ENCODE data around the gene FARS2. TPM values are rescaled to one million over a fixed set of nuclear protein-coding genes. Genes with fewer than 3 reads are reported as not detected.

Gene FARS2
- total RNA-seq, 4 donors from 2014 or later: 8.3 to 18.5 (median 13.0) TPM

- H3K4me1 ChIP-seq: peaks cover 0 to 34% (median 16%) of the 10 kb centered on the region in 3 donors
- 37 to 80% methylated on average over 6 of the region's 6 CpGs for WGBS, 2 donors
- no peaks in the 10 kb centered on the region for H3K27me3 ChIP-seq
Observed at GRCh38 chr6:5677219-5678000, 416.1 kb downstream of the FARS2 start.

GRCh38 chr6:5679270-5679669 is 418.0 kb downstream of the FARS2 start:
- Histone ChIP-seq H3K36me3 (no peaks in the 10 kb centered on the region), H3K27me3 (no peaks in the 10 kb centered on the region), H3K4me3 (no peak overlapping the region), H3K9me3 (no peaks in the 10 kb centered on the region), H3K27ac (no peak overlapping the region), H3K4me1 (peaks cover 0 to 19% (median 2%) of the 10 kb centered on the region in 3 donors)
- no peak for TF ChIP-seq CTCF (IDR thresholded peaks at IDR 0.05)
- TF ChIP-seq POLR2A (IDR thresholded peaks at IDR 0.05): no peak
- 78 to 86% methylated on average over 2 of the region's 2 CpGs for WGBS, 2 donors
- intact Hi-C loops (cut with DNase I): no loop called here
- DNase-seq: no peak

More at GRCh38 chr6:5677219-5678000, 416.1 kb downstream of the FARS2 start:
- no peaks in the 10 kb centered on the region for H3K9me3 ChIP-seq
- H3K36me3 ChIP-seq: no peaks in the 10 kb centered on the region
- no peak for DNase-seq
- intact Hi-C loops (cut with DNase I): no loop called here
- no peak overlapping the region for H3K27ac ChIP-seq
- no peak overlapping the region for H3K4me3 ChIP-seq
- no peak for TF ChIP-seq POLR2A (IDR thresholded peaks at IDR 0.05)

- Histone ChIP-seq H3K4me1 (peaks cover 0 to 19% (median 0%) of the 10 kb centered on the region in 3 donors), H3K36me3 (no peaks in the 10 kb centered on the region), H3K9me3 (no peaks in the 10 kb centered on the region), H3K27ac (no peak overlapping the region), H3K27me3 (no peaks in the 10 kb centered on the region), H3K4me3 (no peak overlapping the region)
- no peak for DNase-seq
- intact Hi-C loops (cut with DNase I): no loop called here
- WGBS, 2 donors: 41 to 47% methylated on average over 4 of the region's 4 CpGs
- TF ChIP-seq POLR2A (IDR thresholded peaks at IDR 0.05) (no peak), CTCF (IDR thresholded peaks at IDR 0.05) (no peak)
Observed at GRCh38 chr6:5679691-5680090, 418.4 kb downstream of the FARS2 start.

GRCh38 chr6:5680095-5680494 is 418.8 kb downstream of the FARS2 start:
- intact Hi-C loops (cut with DNase I): no loop called here
- no peak for TF ChIP-seq CTCF (IDR thresholded peaks at IDR 0.05)
- TF ChIP-seq POLR2A (IDR thresholded peaks at IDR 0.05): no peak
- H3K9me3 ChIP-seq: no peaks in the 10 kb centered on the region
- no peaks in the 10 kb centered on the region for H3K27me3 ChIP-seq
- no peak overlapping the region for H3K27ac ChIP-seq
- WGBS, 2 donors: 88 to 89% methylated on average over 4 to 5 of the region's 5 CpGs
- DNase-seq: no peak
- peaks cover 0 to 19% (median 0%) of the 10 kb centered on the region in 3 donors for H3K4me1 ChIP-seq
- H3K36me3 ChIP-seq: no peaks in the 10 kb centered on the region
- no peak overlapping the region for H3K4me3 ChIP-seq

- H3K36me3 ChIP-seq: no peaks in the 10 kb centered on the region
- H3K4me1 ChIP-seq: peaks cover 0 to 19% (median 0%) of the 10 kb centered on the region in 3 donors
- H3K27me3 ChIP-seq: no peaks in the 10 kb centered on the region
- no peaks in the 10 kb centered on the region for H3K9me3 ChIP-seq
- DNase-seq: no peak
- H3K4me3 ChIP-seq: no peak overlapping the region
- intact Hi-C loops (cut with DNase I): no loop called here
- TF ChIP-seq CTCF (IDR thresholded peaks at IDR 0.05) (no peak), POLR2A (IDR thresholded peaks at IDR 0.05) (no peak)
- no peak overlapping the region for H3K27ac ChIP-seq
- WGBS, 2 donors: 36 to 40% methylated on average over 4 of the region's 4 CpGs
Observed at GRCh38 chr6:5681480-5681879, 420.2 kb downstream of the FARS2 start.

Measured in esophagus squamous epithelium (tissue), 5 donors.